H1 (cell line): ENCODE measurements around the gene SELENBP1. TPM values are rescaled to one million over a fixed set of nuclear protein-coding genes. Genes with fewer than 3 reads are reported as not detected.
A peak's percentile ranks its signal among the peaks of the same experiment; 100 is the strongest.

ENCODE experiments used
- ASH2L ChIP-seq: fragments of 200-600, 300-600 bp; sonication (generic); IDR thresholded peaks from one replicate; pipeline ENCODE4 v1.7.1; 2017; ENCODE audit warnings: low read length
- ATF2 ChIP-seq: IDR thresholded peaks from 2 replicates; pipeline ENCODE4 v1.6.1; 2012; ENCODE audit warnings: low read length, inconsistent platforms
- BACH1 ChIP-seq: IDR thresholded peaks from 2 replicates; pipeline ENCODE4 v1.6.1; 2012; ENCODE audit warnings: low read length, improper control_type of control experiment
- CEBPB ChIP-seq: IDR thresholded peaks from 2 replicates; pipeline ENCODE4 v1.6.1; 2012; ENCODE audit warnings: low read depth, low read length
- CHD1 ChIP-seq: IDR thresholded peaks from 2 replicates; pipeline ENCODE4 v1.6.1; 2012; ENCODE audit warnings: low read depth, low read length, improper control_type of control experiment
- CTCF ChIP-seq, 3 experiments: IDR thresholded peaks; 1 replicate in 2 of 3; 2 replicates in 1 of 3; pipeline versions ENCODE4 v1.5.1 to v1.6.1; 2011; ENCODE audit warnings: low read length in 3 of 3, mild to moderate bottlenecking in 3 of 3, inconsistent platforms in 2 of 3, low read depth in 1 of 3, moderate library complexity in 1 of 3; ENCODE audit not compliant: insufficient read depth in 1 of 3; ENCODE audit errors: control extremely low read depth in 1 of 3
- EGR1 ChIP-seq: IDR thresholded peaks from 2 replicates; pipeline ENCODE4 v1.6.1; 2011; ENCODE audit warnings: low read depth, low read length, borderline replicate concordance
- GABPA ChIP-seq: IDR thresholded peaks from 2 replicates; pipeline ENCODE4 v1.6.1; 2011; ENCODE audit warnings: mild to moderate bottlenecking, low read length, moderate library complexity, borderline replicate concordance; ENCODE audit not compliant: insufficient read depth
- GTF2F1 ChIP-seq: IDR thresholded peaks from 2 replicates; pipeline ENCODE4 v1.6.1; 2012; ENCODE audit warnings: low read depth, low read length, improper control_type of control experiment, borderline replicate concordance
- HDAC2 ChIP-seq, 2 experiments: fragments of 300-600 bp in 1 of 2; sonication (generic) in 1 of 2; IDR thresholded peaks; 2 replicates each; pipeline ENCODE4 v1.6.1; 2011 to 2012; ENCODE audit warnings: low read depth in 2 of 2, low read length in 2 of 2, mild to moderate bottlenecking in 2 of 2, moderate library complexity in 2 of 2, borderline replicate concordance in 1 of 2, inconsistent platforms in 1 of 2
- MAFK ChIP-seq: IDR thresholded peaks from 2 replicates; pipeline ENCODE4 v1.6.1; 2012; ENCODE audit warnings: low read depth, mild to moderate bottlenecking, improper control_type of control experiment, low read length
- NANOG ChIP-seq: IDR thresholded peaks from 2 replicates; pipeline ENCODE4 v1.6.1; 2011; ENCODE audit warnings: low read length, low read depth, mild to moderate bottlenecking, inconsistent platforms; ENCODE audit not compliant: insufficient read depth, poor library complexity, severe bottlenecking
- POLR2A ChIP-seq, 2 experiments: IDR thresholded peaks; 1 replicate in 1 of 2; 2 replicates in 1 of 2; pipeline ENCODE4 v1.6.1; 2011; ENCODE audit warnings: low read depth in 2 of 2, low read length in 2 of 2, mild to moderate bottlenecking in 2 of 2; ENCODE audit errors: control extremely low read depth in 1 of 2
- POLR2AphosphoS5 ChIP-seq: IDR thresholded peaks from 2 replicates; pipeline ENCODE4 v1.6.1; 2011; ENCODE audit warnings: low read depth, low read length
- RBBP5 ChIP-seq: IDR thresholded peaks from 2 replicates; pipeline ENCODE4 v1.7.1; 2012; ENCODE audit warnings: low read depth, mild to moderate bottlenecking, inconsistent platforms, low read length, moderate library complexity, borderline replicate concordance
- SIRT6 ChIP-seq: IDR thresholded peaks from one replicate; pipeline ENCODE4 v1.7.1; 2012; ENCODE audit warnings: low read length, inconsistent platforms
- SP1 ChIP-seq: IDR thresholded peaks from 2 replicates; pipeline ENCODE4 v1.6.1; 2011; ENCODE audit warnings: low read depth, low read length
- SP4 ChIP-seq: IDR thresholded peaks from 2 replicates; pipeline ENCODE4 v1.6.1; 2012; ENCODE audit warnings: low read length, inconsistent platforms
- SRF ChIP-seq: IDR thresholded peaks from 2 replicates; pipeline ENCODE4 v1.6.1; 2011; ENCODE audit warnings: mild to moderate bottlenecking, low read depth, low read length, moderate library complexity
- TAF1 ChIP-seq: IDR thresholded peaks from 2 replicates; pipeline ENCODE4 v1.6.1; 2011; ENCODE audit warnings: mild to moderate bottlenecking, low read depth, low read length
- TBP ChIP-seq: IDR thresholded peaks from 2 replicates; pipeline ENCODE4 v1.6.1; 2011; ENCODE audit warnings: low read depth, low read length, improper control_type of control experiment
- polyA plus RNA-seq, 7 experiments: library from polyadenylated mRNA; depleted of rRNA in 3 of 7; stranded (reverse) in 5 of 7; unstranded in 2 of 7; fragments of >200 nt in 5 of 7; fragments of 200-250 nt in 2 of 7; gene quantifications; 1 replicate in 5 of 7; 2 replicates in 1 of 7; 4 replicates in 1 of 7; pipeline versions ENCODE4 v1.2.1 to v1.2.3, GENCODE V29; 2011 to 2013; ENCODE audit warnings: missing spikeins in 2 of 7, mixed read lengths in 2 of 7
- total RNA-seq: library from RNA; stranded (reverse); fragmentation: NEBNext Ultra II Directional; extraction: Animal tissue kit (Norgen Biotek cat#: 25700); gene quantifications from 2 replicates; pipeline ENCODE4 v1.2.1, GENCODE V29; 2021

The SELENBP1 gene
- total and polyA plus RNA-seq, 2 of the 8 experiments (the other 6 are each of a cell fraction or from before 2014, with no cell fraction given) = 20.0 to 32.4 TPM

- TF ChIP-seq CTCF (IDR thresholded peaks at IDR 0.05; ENCODE audit: control extremely low read depth in 1 of 3, insufficient read depth in 1 of 3, low read depth in 1 of 3, low read length in 3 of 3) (no peak), SP1 (no peak), HDAC2 (IDR thresholded peaks at IDR 0.05; ENCODE audit: borderline replicate concordance in 1 of 2, low read depth in 2 of 2, low read length in 2 of 2) (no peak), TAF1 (peak; percentile 61), CHD1 (no peak), NANOG (no peak), RBBP5 (peak; percentile 76; the same call in 1 of the 2 replicates), POLR2AphosphoS5 (peak; percentile 51; the same call in 1 of the 2 replicates), CEBPB (no peak), ASH2L (peak; percentile 85), SIRT6 (no peak), GABPA (no peak), ATF2 (no peak), SRF (no peak), POLR2A (IDR thresholded peaks at IDR 0.05; ENCODE audit: control extremely low read depth in 1 of 2, low read depth in 2 of 2, low read length in 2 of 2) (peak in 1 of 2 experiments; percentile 73; a peak in 2 of 3 replicates), SP4 (no peak), GTF2F1 (no peak), BACH1 (no peak), MAFK (no peak), TBP (peak; percentile 72), EGR1 (no peak)
Observed at GRCh38 chr1:151372058-151372934, at the start of gene SELENBP1 (continued).
